ENCODE results near the gene ZNF300.
"Not testable (repeated sequence)": the region's sequence is repeated elsewhere in the genome, so short reads cannot be mapped to it uniquely, and the experiment has no call there.

Gene ZNF300

DNA sequence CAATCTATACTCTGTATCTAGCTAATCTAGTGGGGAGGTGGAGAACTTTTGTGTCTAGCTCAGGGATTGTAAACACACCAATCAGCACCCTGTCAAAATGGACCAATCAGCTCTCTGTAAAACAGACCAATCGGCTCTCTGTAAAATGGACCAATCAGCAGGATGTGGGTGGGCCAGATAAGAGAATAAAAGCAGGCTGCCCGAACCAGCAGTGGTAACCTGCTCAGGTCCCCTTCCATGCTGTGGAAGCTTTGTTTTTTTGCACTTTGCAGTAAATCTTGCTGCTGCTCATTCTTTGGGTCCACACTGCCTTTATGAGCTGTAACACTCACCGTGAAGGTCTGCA lies 58.5 kb downstream of the ZNF300 start, which contains the start of gene IRGM:
TSS of gene IRGM (plus strand) at position 214 of the 346 bp plus-strand sequence. CDS start 1,603 bp downstream, outside the sequence.
- in situ Hi-C loops (cut with HindIII; ENCODE audit: low sequenced_read_pairs): not testable (repeated sequence)

DNA sequence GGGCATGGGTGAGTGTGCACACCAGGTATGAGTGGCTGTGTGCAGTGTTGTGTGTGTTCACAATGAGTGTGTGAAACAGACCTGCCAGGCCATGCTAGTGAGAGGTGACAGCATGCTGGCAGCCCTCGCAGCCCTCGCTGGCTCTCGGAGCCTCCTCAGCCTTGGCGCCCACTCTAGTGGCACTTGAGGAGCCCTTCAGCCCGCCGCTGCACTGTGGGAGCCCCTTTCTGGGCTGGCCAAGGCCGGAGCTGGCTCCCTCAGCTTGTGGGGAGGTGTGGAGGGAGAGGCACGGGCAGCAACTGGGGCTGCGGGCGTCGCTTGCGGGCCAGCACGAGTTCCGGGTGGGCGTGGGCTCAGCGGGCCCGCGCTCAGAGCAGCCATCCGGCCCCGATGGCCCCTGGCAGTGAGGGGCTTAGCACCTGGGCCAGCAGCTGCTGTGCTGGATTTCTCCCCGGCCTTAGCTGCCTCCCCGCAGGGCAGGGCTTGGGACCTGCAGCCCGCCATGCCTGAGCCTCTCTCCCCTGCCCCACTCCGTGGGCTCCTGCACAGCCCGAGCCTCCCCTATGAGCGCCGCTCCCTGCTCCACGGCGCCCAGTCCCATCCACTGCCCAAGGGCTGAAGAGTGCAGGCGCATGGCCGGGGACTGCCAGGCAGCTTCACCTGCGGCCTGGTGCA lies 59.5 kb downstream of the ZNF300 start:
- in situ Hi-C loops (cut with HindIII; ENCODE audit: low sequenced_read_pairs): not testable (repeated sequence)
